ENCODE measurements around the gene SORCS2.

SORCS2 gene

DNA sequence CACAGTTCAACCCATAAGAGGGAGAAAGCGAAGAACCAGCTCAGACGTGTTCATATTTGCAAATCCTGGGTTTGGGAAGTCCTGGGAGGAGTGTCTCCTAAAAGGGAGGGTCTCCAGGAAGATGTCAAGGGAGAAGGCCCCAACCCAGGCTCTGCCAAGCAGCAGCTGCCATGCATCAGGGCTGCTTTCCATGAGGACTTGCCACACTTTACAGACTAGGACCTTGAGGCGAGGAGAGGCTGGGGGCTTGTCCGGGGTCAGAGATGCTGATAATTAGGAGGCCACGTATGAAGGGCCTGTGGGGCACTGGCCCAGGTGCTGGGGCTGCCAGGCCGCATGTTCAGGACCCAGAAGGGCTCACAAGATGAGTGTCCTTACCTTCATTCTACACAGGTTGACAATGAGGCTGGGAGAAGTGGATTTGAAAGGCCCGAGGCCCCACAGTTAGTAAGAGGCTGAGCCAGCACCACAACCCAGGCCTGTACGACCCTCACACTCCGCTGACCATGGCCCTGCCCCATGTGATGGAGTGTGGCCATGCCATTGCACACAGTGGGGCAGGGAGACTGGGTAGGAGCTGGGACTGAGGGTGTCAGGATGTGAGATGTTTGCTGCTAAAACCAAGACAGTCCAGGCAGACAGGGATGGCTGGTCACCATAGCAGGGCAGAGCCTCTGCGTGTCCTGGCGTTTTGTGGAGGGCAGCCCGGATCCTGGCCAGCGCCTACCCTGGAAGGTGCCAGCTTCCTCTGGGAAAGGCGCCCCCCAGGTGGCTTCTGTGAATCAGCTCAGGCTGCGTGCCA lies 147.6 kb downstream of the SORCS2 start:
- in situ Hi-C loops (cut with MboI; ENCODE audit: low pct_unique_long_range_greater_than_20kb, low sequenced_read_pairs, unreplicated experiment): loop anchor here (10.0 kb wide), 1 partner anchor 145 kb away; the partner anchor contains the start of gene SORCS2
- no peak for TF ChIP-seq CTCF (IDR thresholded peaks at IDR 0.05; ENCODE audit: extremely low read depth, insufficient read depth, missing control alignments)
- DNase-seq (ENCODE audit: low spot score): no peak

GRCh38 chr4:7340553-7341433 lies 148.5 kb downstream of the SORCS2 start:
- in situ Hi-C loops (cut with MboI; ENCODE audit: low pct_unique_long_range_greater_than_20kb, low sequenced_read_pairs, unreplicated experiment): no loop called here
- TF ChIP-seq CTCF (IDR thresholded peaks at IDR 0.05; ENCODE audit: extremely low read depth, insufficient read depth, missing control alignments): no peak
- DNase-seq (ENCODE audit: low spot score): no peak

GRCh38 chr4:7341491-7342222 lies 149.3 kb downstream of the SORCS2 start:
- in situ Hi-C loops (cut with MboI; ENCODE audit: low pct_unique_long_range_greater_than_20kb, low sequenced_read_pairs, unreplicated experiment): no loop called here
- no peak for DNase-seq (ENCODE audit: low spot score)
- no peak for TF ChIP-seq CTCF (IDR thresholded peaks at IDR 0.05; ENCODE audit: extremely low read depth, insufficient read depth, missing control alignments)

DNA sequence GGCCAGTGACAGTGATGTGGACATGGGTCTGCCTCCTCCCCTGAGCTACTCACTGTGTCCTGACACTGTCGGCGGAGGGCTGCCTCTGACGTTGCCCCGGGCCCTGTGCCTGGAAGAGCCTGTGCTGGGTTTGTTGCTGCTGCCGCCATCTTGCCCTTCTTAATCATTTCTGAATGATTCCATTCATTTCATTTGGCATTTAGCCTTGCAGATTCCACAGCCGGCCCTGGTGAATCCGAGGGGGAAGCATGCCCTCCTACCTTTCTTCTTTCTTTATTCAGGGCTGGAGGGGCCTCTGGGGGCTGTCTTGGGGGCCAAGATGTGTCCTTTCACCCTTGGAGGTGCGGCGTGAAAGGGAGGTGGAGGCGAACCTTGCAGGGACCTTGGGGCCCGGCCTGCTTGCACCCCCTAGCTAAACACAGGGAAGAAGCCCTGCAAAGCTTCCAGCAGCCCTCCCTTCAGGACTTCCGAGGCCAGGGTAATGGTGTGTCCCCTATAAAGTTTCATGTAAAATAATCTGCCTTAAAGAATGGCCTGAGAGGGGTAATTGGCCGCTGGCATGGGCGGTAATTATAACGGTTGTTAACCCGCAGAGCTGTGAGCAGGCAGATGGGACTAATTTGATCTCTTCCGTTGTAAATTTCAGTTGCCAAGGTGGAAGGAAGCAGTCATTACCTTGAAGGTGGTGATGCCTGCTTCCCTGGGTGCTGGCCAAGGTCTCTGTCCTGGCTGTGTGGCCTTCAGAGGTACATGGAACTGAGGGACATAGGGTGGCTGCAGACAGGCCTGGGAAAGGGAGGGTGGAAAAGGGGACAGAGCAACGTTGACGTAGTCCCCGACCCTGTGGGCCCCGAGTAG lies 150.1 kb downstream of the SORCS2 start:
- no peak for DNase-seq (ENCODE audit: low spot score)
- no peak for TF ChIP-seq CTCF (IDR thresholded peaks at IDR 0.05; ENCODE audit: extremely low read depth, insufficient read depth, missing control alignments)
- in situ Hi-C loops (cut with MboI; ENCODE audit: low pct_unique_long_range_greater_than_20kb, low sequenced_read_pairs, unreplicated experiment): no loop called here

DNA sequence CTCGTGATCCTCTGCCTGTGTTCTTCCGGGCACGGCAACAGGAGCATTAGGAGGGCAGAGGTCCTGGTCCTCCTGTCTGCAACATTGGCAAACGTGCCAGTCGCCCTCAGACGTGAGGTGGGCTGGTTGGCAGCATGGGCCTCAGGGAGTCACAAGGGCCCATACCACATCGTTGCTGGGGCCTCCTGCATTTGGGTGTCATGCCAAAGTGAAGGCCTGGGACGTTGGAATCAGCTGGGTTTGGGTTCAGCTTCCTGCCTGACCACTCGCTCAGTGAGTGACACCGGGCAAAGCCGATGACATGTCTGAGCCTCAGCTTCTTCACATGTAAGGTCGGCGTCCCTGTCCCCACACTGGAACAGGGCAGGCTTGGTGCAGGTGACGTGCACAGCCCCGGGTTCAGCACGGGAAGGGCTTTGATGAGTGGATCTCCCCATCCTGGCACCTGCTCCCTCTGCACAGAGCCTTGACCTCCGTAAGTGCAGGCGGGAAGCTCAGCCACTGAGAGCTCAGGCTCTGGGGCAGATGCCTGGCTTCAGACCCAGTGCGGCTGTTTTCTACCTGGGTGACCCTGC lies 150.8 kb downstream of the SORCS2 start:
- no peak for DNase-seq (ENCODE audit: low spot score)
- no peak for TF ChIP-seq CTCF (IDR thresholded peaks at IDR 0.05; ENCODE audit: extremely low read depth, insufficient read depth, missing control alignments)
- in situ Hi-C loops (cut with MboI; ENCODE audit: low pct_unique_long_range_greater_than_20kb, low sequenced_read_pairs, unreplicated experiment): no loop called here
